ENCODE data around the gene EFCAB10. TPM values are rescaled to one million over a fixed set of nuclear protein-coding genes. Genes with fewer than 3 reads are reported as not detected.

The EFCAB10 gene
- total RNA-seq, 1 donor from 2014 or later = 1.6 TPM

GRCh38 chr7:105584165-105584564, 2.9 kb upstream of the EFCAB10 start:
- DNase-seq (no peak), ATAC-seq (no peak)
- H3K36me3 ChIP-seq = no peaks in the 10 kb centered on the region
- H3K4me1 ChIP-seq = peaks cover 4% of the 10 kb centered on the region
- H3K9me3 ChIP-seq = no peaks in the 10 kb centered on the region
- H3K27me3 ChIP-seq = peaks cover 11% of the 10 kb centered on the region
- no peak for TF ChIP-seq CTCF (IDR thresholded peaks at IDR 0.05)
- H3K27ac ChIP-seq = no peak overlapping the region
- intact Hi-C loops (cut with DNase I) = no loop called here
- H3K4me3 ChIP-seq = no peak overlapping the region

GRCh38 chr7:105583061-105583460, 1.8 kb upstream of the EFCAB10 start:
- Histone ChIP-seq H3K36me3 (no peaks in the 10 kb centered on the region), H3K4me1 (peaks cover 4% of the 10 kb centered on the region), H3K9me3 (no peaks in the 10 kb centered on the region), H3K27me3 (peaks cover 11% of the 10 kb centered on the region), H3K4me3 (no peak overlapping the region), H3K27ac (no peak overlapping the region)
- DNase-seq (no peak), ATAC-seq (no peak)
- intact Hi-C loops (cut with DNase I) = no loop called here
- no peak for TF ChIP-seq CTCF (IDR thresholded peaks at IDR 0.05)

GRCh38 chr7:105580022-105580740, 1.1 kb downstream of the EFCAB10 start:
- DNase-seq = no peak
- TF ChIP-seq CTCF (IDR thresholded peaks at IDR 0.05) = no peak
- peaks cover 11% of the 10 kb centered on the region for H3K27me3 ChIP-seq
- H3K27ac ChIP-seq = no peak overlapping the region
- intact Hi-C loops (cut with DNase I) = no loop called here
- ATAC-seq = no peak
- peaks cover 4% of the 10 kb centered on the region for H3K4me1 ChIP-seq
- no peaks in the 10 kb centered on the region for H3K36me3 ChIP-seq
- no peak overlapping the region for H3K4me3 ChIP-seq
- H3K9me3 ChIP-seq = no peaks in the 10 kb centered on the region

GRCh38 chr7:105578496-105578895, 2.8 kb downstream of the EFCAB10 start:
- no peak for DNase-seq
- ATAC-seq = no peak
- no peak for TF ChIP-seq CTCF (IDR thresholded peaks at IDR 0.05)
- H3K9me3 ChIP-seq = no peaks in the 10 kb centered on the region
- no peak overlapping the region for H3K4me3 ChIP-seq
- intact Hi-C loops (cut with DNase I) = no loop called here
- no peak overlapping the region for H3K27ac ChIP-seq
- no peaks in the 10 kb centered on the region for H3K36me3 ChIP-seq
- H3K4me1 ChIP-seq = peaks cover 4% of the 10 kb centered on the region
- peaks cover 11% of the 10 kb centered on the region for H3K27me3 ChIP-seq

- no peaks in the 10 kb centered on the region for H3K36me3 ChIP-seq
- peaks cover 7% of the 10 kb centered on the region for H3K27me3 ChIP-seq
- H3K27ac ChIP-seq = no peak overlapping the region
- no peak overlapping the region for H3K4me3 ChIP-seq
- no peak for DNase-seq
- no peak for ATAC-seq
- no peak for TF ChIP-seq CTCF (IDR thresholded peaks at IDR 0.05)
- intact Hi-C loops (cut with DNase I) = no loop called here
- no peaks in the 10 kb centered on the region for H3K9me3 ChIP-seq
- peaks cover 4% of the 10 kb centered on the region for H3K4me1 ChIP-seq
Measured at GRCh38 chr7:105577251-105577650, 4.0 kb downstream of the EFCAB10 start.

- TF ChIP-seq CTCF (IDR thresholded peaks at IDR 0.05) = no peak
- Histone ChIP-seq H3K27ac (no peak overlapping the region), H3K27me3 (no peaks in the 10 kb centered on the region), H3K9me3 (no peaks in the 10 kb centered on the region), H3K4me1 (no peaks in the 10 kb centered on the region), H3K4me3 (no peak overlapping the region), H3K36me3 (peaks cover 22% of the 10 kb centered on the region)
- no peak for ATAC-seq
- intact Hi-C loops (cut with DNase I) = no loop called here
- no peak for DNase-seq
Measured at GRCh38 chr7:105571891-105572290, 9.4 kb downstream of the EFCAB10 start.
